ENCODE results near the gene SYT15B. TPM values are rescaled to one million over a fixed set of nuclear protein-coding genes. Genes with fewer than 3 reads are reported as not detected.
A peak's percentile ranks its signal among the peaks of the same experiment; 100 is the strongest.
"Not testable (repeated sequence)": the region's sequence is repeated elsewhere in the genome, so short reads cannot be mapped to it uniquely, and the experiment has no call there.

SYT15B gene
- total RNA-seq, 1 experiment from 2014 or later, result 0.28 TPM

GRCh38 chr10:47753176-47753575 lies 10.2 kb downstream of the SYT15B start:
- DNase-seq (ENCODE audit: low spot score); H3K36me3 Mint-ChIP-seq; H3K4me1 Mint-ChIP-seq; H3K9me3 Mint-ChIP-seq; ATAC-seq; POLR2A ChIA-PET; H3K27me3 Mint-ChIP-seq (ENCODE audit: low read depth); CTCF ChIA-PET; H3K27ac Mint-ChIP-seq; H3K4me3 Mint-ChIP-seq: not testable (repeated sequence)

DNA sequence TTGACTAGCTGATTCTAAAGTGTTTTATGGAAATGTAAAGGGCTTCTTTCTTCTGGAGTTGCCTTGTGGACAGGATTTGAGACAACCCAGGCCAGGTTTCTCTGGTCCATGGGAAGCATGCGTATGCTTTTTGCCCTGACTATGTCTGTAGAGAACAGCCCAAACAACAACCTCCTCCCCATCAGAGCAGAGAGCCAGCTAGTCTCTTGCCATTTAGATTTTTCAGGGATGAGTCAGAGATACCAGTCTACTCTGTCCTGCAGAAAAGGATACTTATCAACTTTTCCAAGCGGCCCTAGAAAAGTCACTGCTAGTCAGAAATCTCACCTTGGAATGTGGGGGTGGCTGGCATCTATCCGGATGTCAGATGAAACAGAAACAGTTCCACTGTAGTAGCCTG lies 11.6 kb downstream of the SYT15B start:
- CTCF ChIA-PET; H3K27me3 Mint-ChIP-seq (ENCODE audit: low read depth); DNase-seq (ENCODE audit: low spot score); ATAC-seq; H3K27ac Mint-ChIP-seq; H3K4me3 Mint-ChIP-seq; H3K36me3 Mint-ChIP-seq; H3K9me3 Mint-ChIP-seq; POLR2A ChIA-PET; H3K4me1 Mint-ChIP-seq: not testable (repeated sequence)

DNA sequence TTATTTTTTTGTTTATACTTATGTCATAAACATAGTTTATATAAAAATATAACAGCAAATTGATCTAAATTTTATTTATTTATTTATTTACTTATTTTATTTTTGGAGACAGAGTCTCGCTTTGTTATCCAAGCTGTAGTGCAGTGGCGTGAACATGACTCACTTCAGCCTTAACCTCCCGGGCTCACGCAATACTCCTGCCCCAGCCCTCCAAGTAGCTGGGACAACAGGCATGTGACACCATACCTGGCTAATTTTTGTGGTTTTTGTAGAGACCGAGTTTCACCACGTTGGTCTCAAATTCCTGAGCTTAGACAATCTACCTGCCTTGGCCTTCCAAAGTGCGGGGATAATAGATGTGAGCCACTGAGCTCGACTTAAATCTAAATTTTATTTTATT lies 13.0 kb downstream of the SYT15B start:
- H3K4me1 Mint-ChIP-seq; H3K27ac Mint-ChIP-seq; H3K36me3 Mint-ChIP-seq; ATAC-seq; H3K9me3 Mint-ChIP-seq; H3K27me3 Mint-ChIP-seq (ENCODE audit: low read depth); DNase-seq (ENCODE audit: low spot score); POLR2A ChIA-PET; CTCF ChIA-PET; H3K4me3 Mint-ChIP-seq: not testable (repeated sequence)

- H3K9me3 Mint-ChIP-seq; H3K4me1 Mint-ChIP-seq; CTCF ChIA-PET; H3K27ac Mint-ChIP-seq; ATAC-seq; H3K4me3 Mint-ChIP-seq; DNase-seq (ENCODE audit: low spot score); H3K27me3 Mint-ChIP-seq (ENCODE audit: low read depth); H3K36me3 Mint-ChIP-seq; POLR2A ChIA-PET: not testable (repeated sequence)
Observed at GRCh38 chr10:47746780-47747376, 16.5 kb downstream of the SYT15B start.

GRCh38 chr10:47744881-47745280 lies 18.5 kb downstream of the SYT15B start:
- CTCF ChIA-PET; H3K27ac Mint-ChIP-seq; H3K27me3 Mint-ChIP-seq (ENCODE audit: low read depth); H3K36me3 Mint-ChIP-seq; H3K9me3 Mint-ChIP-seq; H3K4me3 Mint-ChIP-seq; POLR2A ChIA-PET; H3K4me1 Mint-ChIP-seq; ATAC-seq; DNase-seq (ENCODE audit: low spot score): not testable (repeated sequence)

DNA sequence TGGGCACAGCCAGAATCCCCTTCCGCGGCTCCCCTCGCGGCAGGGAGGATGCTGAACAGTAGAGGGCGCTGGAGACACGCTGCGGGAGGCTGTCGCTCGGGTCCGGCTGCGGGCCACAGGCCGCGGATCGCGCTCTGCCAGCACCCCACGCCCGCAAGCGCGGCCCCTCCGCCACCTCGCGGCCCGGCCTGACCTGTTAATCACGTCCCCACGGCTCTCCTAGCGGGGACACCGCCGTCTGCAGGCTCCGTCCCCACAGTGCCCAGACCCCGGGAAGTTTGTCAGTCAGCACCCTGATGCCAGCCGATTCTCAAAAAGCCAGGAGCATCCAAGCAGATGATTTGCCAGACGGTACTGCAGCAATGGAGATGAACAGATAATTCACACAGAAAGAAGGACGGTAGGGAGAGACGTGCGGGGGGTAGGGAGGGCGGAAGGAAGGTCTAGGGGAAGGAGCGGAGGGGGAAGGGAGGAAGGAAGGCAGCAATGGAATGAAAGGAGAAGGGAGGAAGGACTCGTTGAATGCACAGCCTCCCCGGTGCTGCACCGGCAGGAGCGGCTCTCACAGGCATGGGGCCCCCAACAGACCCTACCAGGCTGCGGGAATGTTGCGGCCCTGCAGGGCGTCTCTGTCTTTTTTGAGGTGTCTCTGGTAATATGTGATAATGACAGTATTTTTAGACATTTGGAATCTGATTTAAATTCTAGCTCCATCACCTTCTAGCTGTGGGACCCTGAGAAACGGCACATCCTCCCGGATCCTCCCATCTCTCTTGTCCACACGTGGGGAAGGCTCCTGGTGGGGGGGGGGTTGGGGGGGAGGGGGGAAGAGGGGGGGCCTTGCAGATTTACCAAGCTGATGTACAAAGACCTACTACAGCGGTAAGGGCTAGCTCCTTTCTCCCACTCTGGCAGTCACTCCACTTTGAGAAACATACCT lies 19.5 kb downstream of the SYT15B start:
- peak; percentile 43 for DNase-seq (ENCODE audit: low spot score)
- H3K36me3 Mint-ChIP-seq; H3K9me3 Mint-ChIP-seq; H3K27ac Mint-ChIP-seq; CTCF ChIA-PET; H3K4me1 Mint-ChIP-seq; POLR2A ChIA-PET; H3K27me3 Mint-ChIP-seq (ENCODE audit: low read depth): not testable (repeated sequence)
- peak; percentile 83 for ATAC-seq
- H3K4me3 Mint-ChIP-seq, result peak overlapping the region; percentile 60

DNA sequence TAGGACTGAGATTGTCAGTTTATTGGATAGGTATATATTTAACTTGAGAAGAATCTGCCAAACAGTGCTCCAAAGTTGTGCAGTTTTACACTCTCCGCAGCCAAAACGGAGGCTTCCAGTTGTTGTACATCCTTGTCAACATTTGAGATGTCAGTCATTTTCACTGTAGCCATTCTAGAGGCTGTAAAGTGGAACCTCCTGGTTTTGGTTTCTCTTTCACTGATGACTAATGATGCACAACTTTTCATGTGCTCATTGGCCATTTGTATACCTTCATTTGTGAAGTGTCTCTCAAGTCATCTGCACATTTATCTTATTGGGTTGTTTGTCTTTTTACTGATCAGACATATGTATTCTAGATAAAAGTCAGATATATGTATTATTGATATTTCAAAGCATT lies 22.5 kb downstream of the SYT15B start:
- H3K27ac Mint-ChIP-seq; H3K4me3 Mint-ChIP-seq; H3K4me1 Mint-ChIP-seq; DNase-seq (ENCODE audit: low spot score); CTCF ChIA-PET; H3K36me3 Mint-ChIP-seq; ATAC-seq; H3K27me3 Mint-ChIP-seq (ENCODE audit: low read depth); POLR2A ChIA-PET; H3K9me3 Mint-ChIP-seq: not testable (repeated sequence)

DNA sequence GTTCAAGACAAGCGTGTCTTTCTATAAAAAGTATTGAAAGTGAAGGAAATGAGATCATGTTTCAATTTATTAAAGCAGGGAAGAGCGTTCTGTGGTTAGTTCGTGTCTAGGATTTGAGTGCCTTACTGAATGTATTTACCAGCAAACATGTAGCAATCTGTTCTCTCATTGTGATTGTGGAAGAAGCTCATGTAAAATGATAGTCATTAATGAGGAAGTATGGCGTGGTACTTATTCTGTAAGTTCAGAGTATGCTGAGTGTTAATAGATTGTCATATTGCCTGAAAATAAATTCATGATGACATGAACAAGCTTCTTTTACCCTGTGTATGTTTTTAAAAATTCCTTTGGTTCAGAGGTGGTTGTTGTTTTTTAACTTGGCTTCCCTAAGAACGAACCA lies 32.5 kb downstream of the SYT15B start:
- H3K4me3 Mint-ChIP-seq; H3K36me3 Mint-ChIP-seq; CTCF ChIA-PET; H3K27me3 Mint-ChIP-seq (ENCODE audit: low read depth); H3K27ac Mint-ChIP-seq; POLR2A ChIA-PET; DNase-seq (ENCODE audit: low spot score); ATAC-seq; H3K9me3 Mint-ChIP-seq; H3K4me1 Mint-ChIP-seq: not testable (repeated sequence)

- POLR2A ChIA-PET; DNase-seq (ENCODE audit: low spot score); H3K27ac Mint-ChIP-seq; H3K9me3 Mint-ChIP-seq; CTCF ChIA-PET; H3K36me3 Mint-ChIP-seq; H3K4me1 Mint-ChIP-seq; H3K27me3 Mint-ChIP-seq (ENCODE audit: low read depth); ATAC-seq; H3K4me3 Mint-ChIP-seq: not testable (repeated sequence)
Observed at GRCh38 chr10:47725740-47726139, 37.7 kb downstream of the SYT15B start.

- H3K4me3 Mint-ChIP-seq; H3K36me3 Mint-ChIP-seq; DNase-seq (ENCODE audit: low spot score); H3K4me1 Mint-ChIP-seq; ATAC-seq; H3K27ac Mint-ChIP-seq; H3K9me3 Mint-ChIP-seq; H3K27me3 Mint-ChIP-seq (ENCODE audit: low read depth); CTCF ChIA-PET; POLR2A ChIA-PET: not testable (repeated sequence)
Observed at GRCh38 chr10:47725047-47725446, 38.3 kb downstream of the SYT15B start.

- CTCF ChIA-PET, result not testable (repeated sequence)
Observed at GRCh38 chr10:47724119-47724518, 39.3 kb downstream of the SYT15B start.

GRCh38 chr10:47723362-47723761 lies 40.0 kb downstream of the SYT15B start:
- H3K4me3 Mint-ChIP-seq; ATAC-seq; POLR2A ChIA-PET; H3K27me3 Mint-ChIP-seq (ENCODE audit: low read depth); DNase-seq (ENCODE audit: low spot score); CTCF ChIA-PET; H3K4me1 Mint-ChIP-seq; H3K27ac Mint-ChIP-seq; H3K36me3 Mint-ChIP-seq; H3K9me3 Mint-ChIP-seq: not testable (repeated sequence)

More at GRCh38 chr10:47724119-47724518, 39.3 kb downstream of the SYT15B start:
- H3K27ac Mint-ChIP-seq; H3K36me3 Mint-ChIP-seq; POLR2A ChIA-PET; H3K9me3 Mint-ChIP-seq; H3K4me1 Mint-ChIP-seq; DNase-seq (ENCODE audit: low spot score); H3K4me3 Mint-ChIP-seq; ATAC-seq; H3K27me3 Mint-ChIP-seq (ENCODE audit: low read depth): not testable (repeated sequence)

All from WTC11 (cell line).